NB4 (cell line): Measurements from ENCODE around the gene LYRM4.

Experiments
- DNase-seq: peaks from one replicate; pipeline ENCODE4 v3.0.0; 2010; ENCODE audit warnings: low read depth
- H3K4me3 ChIP-seq: one replicate; pipeline ENCODE4 v1.5.1; 2011; ENCODE audit warnings: mild to moderate bottlenecking, low read depth, low read length, moderate library complexity
- CTCF ChIP-seq: IDR thresholded peaks from one replicate; pipeline ENCODE4 v1.5.1; 2012; ENCODE audit warnings: low read depth, low read length
- MAX ChIP-seq: IDR thresholded peaks from 2 replicates; pipeline ENCODE4 v1.6.1; 2011; ENCODE audit warnings: low read depth, low read length
- MYC ChIP-seq: IDR thresholded peaks from 2 replicates; pipeline ENCODE4 v1.6.1; 2011; ENCODE audit warnings: low read depth, low read length
- POLR2A ChIP-seq: IDR thresholded peaks from 2 replicates; pipeline ENCODE4 v1.6.1; 2011; ENCODE audit warnings: mild to moderate bottlenecking; ENCODE audit not compliant: insufficient read length; ENCODE audit errors: extremely low read depth

Gene LYRM4

GRCh38 chr6:5201271-5201670 is 59.5 kb downstream of the LYRM4 start:
- DNase-seq = no peak
- TF ChIP-seq MAX (no peak), CTCF (no peak)
- H3K4me3 ChIP-seq = no peak overlapping the region

- DNase-seq = no peak
- H3K4me3 ChIP-seq = no peak overlapping the region
- TF ChIP-seq MYC = no peak
- TF ChIP-seq CTCF = no peak
- no peak for TF ChIP-seq POLR2A
- TF ChIP-seq MAX = no peak
Measured at GRCh38 chr6:5199702-5200101, 61.0 kb downstream of the LYRM4 start.

- no peak for TF ChIP-seq MYC
- TF ChIP-seq CTCF = no peak
- TF ChIP-seq MAX = no peak
- TF ChIP-seq POLR2A = no peak
- no peak for DNase-seq
- H3K4me3 ChIP-seq = no peak overlapping the region
Measured at GRCh38 chr6:5199283-5199682, 61.5 kb downstream of the LYRM4 start.

GRCh38 chr6:5197084-5197483 is 63.7 kb downstream of the LYRM4 start:
- no peak overlapping the region for H3K4me3 ChIP-seq
- no peak for DNase-seq
- TF ChIP-seq POLR2A = no peak
- no peak for TF ChIP-seq MYC
- TF ChIP-seq MAX = no peak
- TF ChIP-seq CTCF = no peak

GRCh38 chr6:5192135-5192794 is 68.5 kb downstream of the LYRM4 start:
- no peak for TF ChIP-seq CTCF
- DNase-seq = no peak
- H3K4me3 ChIP-seq = no peak overlapping the region

GRCh38 chr6:5191722-5192121 is 69.0 kb downstream of the LYRM4 start:
- no peak for DNase-seq

More at GRCh38 chr6:5191722-5192121, 69.0 kb downstream of the LYRM4 start:
- no peak for TF ChIP-seq CTCF
- no peak for TF ChIP-seq MYC
- no peak for TF ChIP-seq MAX
- no peak for TF ChIP-seq POLR2A
- H3K4me3 ChIP-seq = no peak overlapping the region
